HG02943 (cell line): ENCODE measurements around the gene CD70.
"Not testable (repeated sequence)": the region's sequence is repeated elsewhere in the genome, so short reads cannot be mapped to it uniquely, and the experiment has no call there.

ENCODE experiments used
- ATAC-seq: cut with Tn5 transposase; IDR thresholded peaks from one replicate; pipeline ENCODE4 v1.9.1; 2021; ENCODE audit warnings: mild to moderate bottlenecking, low read depth, moderate library complexity; ENCODE audit not compliant: unreplicated experiment

CD70 gene

GRCh38 chr19:6573350-6573749, 17.6 kb downstream of the CD70 start:
- no peak for ATAC-seq

DNA sequence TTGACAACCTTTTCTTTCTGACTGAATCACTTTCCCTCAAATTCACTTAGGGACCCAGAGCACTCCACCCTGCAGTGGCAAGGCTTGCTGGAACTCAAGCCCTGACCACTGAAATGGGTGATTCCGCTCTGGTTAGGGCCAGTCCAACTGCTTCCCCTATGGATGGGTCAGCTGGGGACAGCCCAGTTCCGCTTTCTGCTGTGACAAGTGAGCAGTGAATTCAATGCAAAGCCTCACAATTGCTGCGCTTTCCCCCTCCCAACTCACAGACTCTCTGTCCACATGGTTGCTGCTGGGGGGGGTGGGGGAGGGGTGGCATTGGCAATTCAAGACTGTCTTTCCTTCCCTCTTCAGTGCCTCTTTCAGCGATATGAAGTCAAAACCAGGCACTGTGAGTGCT, 18.7 kb downstream of the CD70 start:
- no peak for ATAC-seq

GRCh38 chr19:6571167-6571566, 19.8 kb downstream of the CD70 start:
- no peak for ATAC-seq

DNA sequence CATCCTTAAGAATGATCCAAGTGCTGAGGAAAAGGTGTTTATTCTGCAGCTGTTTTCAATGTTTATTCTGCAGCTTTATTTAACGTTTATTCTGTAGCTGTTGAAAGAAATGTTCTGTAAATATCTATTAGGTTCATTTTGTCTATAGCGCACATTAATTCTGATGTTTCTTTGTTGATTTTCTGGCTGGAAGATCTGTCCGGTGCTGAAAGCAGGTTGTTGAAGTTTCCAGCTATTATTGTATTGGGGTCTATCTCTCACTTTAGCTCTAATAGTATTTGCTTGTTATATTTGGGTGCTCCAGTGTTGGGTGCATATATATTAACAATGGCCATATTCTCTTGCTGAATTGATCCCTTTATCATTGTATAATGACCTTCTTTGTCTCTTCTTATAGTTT, 20.2 kb downstream of the CD70 start:
- no peak for ATAC-seq

GRCh38 chr19:6568816-6569215, 22.1 kb downstream of the CD70 start:
- ATAC-seq: no peak

DNA sequence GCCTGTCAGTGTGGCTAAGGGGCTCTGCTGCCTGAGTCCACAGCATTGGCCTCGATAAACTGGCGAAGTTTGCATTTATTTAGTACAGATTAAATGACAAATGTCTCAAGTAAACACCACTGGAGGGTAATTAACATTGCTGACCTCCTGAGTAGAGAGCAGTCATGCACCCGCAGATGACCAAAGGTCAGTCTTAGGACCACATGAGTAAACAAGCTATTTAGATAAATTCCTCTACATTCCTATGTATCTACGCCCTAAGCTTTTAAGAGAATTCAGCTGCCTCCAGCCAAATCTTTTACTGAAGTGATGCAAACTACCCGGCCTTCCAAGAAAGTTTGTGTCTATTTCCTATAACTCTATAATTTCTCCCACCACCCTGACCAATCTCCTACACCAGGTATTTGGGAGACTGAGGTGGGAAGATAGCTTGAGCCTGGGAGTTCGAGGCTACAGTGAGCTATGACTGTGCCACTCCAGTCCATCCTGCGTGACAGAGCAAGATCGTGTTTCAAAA, 22.9 kb downstream of the CD70 start:
- no peak for ATAC-seq

DNA sequence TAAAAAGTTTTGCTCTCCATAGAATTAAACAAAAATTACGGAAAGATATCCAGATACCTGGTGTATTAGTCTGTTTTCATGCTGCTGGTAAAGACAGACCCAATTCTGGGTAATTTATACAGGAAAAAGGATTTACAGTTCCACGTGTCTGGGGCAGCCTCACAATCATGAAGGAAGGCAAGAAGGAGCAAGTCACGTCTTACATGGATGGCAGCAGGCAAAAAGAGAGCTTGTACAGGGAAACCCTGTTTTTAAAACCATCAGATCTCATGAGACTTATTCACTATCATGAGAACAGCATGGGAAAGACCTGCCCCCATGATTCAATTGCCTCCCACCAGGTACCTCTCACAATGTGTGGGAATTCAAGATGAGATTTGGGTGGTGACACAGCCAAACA, 24.2 kb downstream of the CD70 start:
- not testable (repeated sequence) for ATAC-seq

DNA sequence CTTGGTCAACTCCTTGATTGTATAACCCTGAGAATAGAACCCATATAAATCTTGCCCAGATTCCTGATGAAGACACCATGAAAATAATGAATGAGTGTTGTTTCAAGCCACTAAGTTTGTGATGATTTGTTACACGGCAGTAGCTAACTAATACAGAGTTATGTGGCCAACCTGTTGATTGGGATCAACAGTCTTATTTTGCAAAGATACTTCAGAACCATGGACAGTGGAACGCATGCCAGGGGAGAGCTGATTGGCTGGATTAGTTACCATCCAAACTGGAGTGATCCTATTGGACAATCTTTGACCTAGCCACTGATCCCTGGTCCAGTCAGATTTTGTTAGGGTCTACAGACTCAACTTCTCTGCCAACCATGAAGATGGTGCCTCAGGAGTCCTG, 26.6 kb downstream of the CD70 start:
- no peak for ATAC-seq

DNA sequence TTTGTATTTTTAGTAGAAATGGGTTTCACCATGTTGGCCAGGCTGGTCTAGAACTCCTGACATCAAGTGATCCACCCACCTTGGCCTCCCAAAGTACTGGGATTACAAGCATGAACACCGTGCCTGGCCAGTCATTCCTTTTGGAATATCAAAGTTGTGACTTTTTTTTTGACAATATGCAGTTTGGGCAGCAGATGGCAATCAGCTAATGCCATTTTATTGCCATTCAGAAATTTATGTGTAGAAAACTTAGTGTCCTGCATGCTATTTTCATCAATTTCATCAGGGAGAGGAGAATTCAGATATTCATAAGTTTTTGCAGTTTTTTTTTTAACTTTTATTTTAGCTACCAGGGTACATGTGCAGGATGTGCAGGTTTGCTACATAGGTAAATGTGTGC, 28.5 kb downstream of the CD70 start:
- ATAC-seq: not testable (repeated sequence)

- no peak for ATAC-seq
These were observed 34.3 kb downstream of the CD70 start for GRCh38 chr19:6556480-6557195.

DNA sequence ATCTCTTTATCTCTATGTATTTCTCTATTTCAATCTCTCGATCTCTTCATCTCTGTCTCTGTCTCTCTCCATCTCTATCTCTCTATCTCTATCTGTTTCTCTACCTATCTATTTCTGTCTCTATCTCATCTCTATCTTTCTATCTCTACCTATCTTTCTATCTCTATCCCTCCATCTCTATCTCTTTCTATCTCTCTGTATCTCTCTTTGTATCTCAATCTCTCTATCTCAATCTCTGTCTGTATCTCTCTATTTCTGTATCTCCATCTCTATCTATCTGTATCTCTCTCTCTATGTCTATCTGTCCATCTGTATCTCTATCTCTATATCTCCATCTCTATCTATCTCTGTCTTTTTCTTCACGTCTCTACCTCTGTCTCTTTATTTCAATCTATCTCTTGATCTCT, 34.9 kb downstream of the CD70 start:
- no peak for ATAC-seq

- ATAC-seq: no peak
These were observed 39.1 kb downstream of the CD70 start for GRCh38 chr19:6551607-6552450.

DNA sequence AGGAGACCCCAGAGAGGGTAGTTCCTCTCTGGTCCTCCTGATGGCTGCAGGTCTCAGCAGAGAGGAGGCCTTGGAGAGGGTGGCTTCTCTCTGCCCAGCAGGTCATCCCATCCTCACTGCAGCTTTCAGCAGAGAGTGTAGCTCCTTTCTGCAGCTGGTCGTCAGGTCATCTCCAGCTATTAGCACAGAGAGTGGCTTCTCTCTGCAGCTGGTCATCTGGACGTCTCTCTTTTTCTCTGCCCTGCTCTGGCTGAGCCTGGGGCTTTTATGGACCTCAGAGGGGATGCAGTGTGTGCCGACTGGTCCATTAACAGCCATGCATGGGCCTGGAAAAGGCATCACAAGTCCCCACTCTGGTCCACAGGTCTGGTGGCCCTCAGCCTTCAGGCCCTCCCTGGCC, 39.9 kb downstream of the CD70 start:
- no peak for ATAC-seq

GRCh38 chr19:6550679-6551078, 40.3 kb downstream of the CD70 start:
- not testable (repeated sequence) for ATAC-seq

DNA sequence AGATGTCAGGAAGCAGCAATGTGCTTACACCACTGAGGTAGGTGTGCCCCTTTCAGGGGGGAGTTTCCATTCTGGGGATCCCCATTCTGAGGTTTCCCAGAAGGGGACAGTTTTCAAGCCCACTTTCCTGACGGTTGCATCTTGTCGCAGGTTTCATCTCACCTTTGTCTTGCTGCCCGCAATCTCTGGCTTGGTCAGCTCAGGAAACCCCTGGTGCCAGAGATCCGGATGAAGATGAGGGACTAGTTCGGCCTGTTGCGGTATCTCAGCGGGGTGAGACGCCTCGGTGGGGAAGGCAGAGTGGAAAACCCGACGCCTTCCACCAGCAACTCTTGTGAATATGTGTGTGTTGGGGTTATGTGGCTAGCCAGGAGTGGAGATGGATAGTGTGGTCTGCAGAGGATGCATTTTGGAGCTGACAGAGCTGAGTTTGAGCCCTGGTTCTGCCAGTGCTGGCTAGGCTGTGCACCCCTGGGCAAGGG, 47.0 kb downstream of the CD70 start:
- ATAC-seq: no peak

GRCh38 chr19:6540918-6541689, 49.8 kb downstream of the CD70 start:
- ATAC-seq: no peak

- no peak for ATAC-seq
These were observed 51.4 kb downstream of the CD70 start for GRCh38 chr19:6539514-6539913.
